HUES6 (cell line): ENCODE data around the gene TEX14.
A peak's percentile ranks its signal among the peaks of the same experiment; 100 is the strongest.
"Not testable (repeated sequence)": the region's sequence is repeated elsewhere in the genome, so short reads cannot be mapped to it uniquely, and the experiment has no call there.

Experiments
- H3K27ac ChIP-seq: 2 replicates; pipeline ENCODE4 v1.7.0; 2013; ENCODE audit warnings: low read depth, mild to moderate bottlenecking, low read length, inconsistent platforms
- H3K27me3 ChIP-seq: 2 replicates; pipeline ENCODE4 v1.6.1; 2013; ENCODE audit warnings: low read length; ENCODE audit not compliant: control insufficient read depth, insufficient read depth
- H3K36me3 ChIP-seq: 2 replicates; pipeline ENCODE4 v1.6.1; 2013; ENCODE audit warnings: low read length; ENCODE audit not compliant: control insufficient read depth, insufficient read depth
- H3K4me1 ChIP-seq: 2 replicates; pipeline ENCODE4 v1.6.1; 2013; ENCODE audit warnings: low read length; ENCODE audit not compliant: control insufficient read depth, insufficient read depth
- H3K4me3 ChIP-seq: 2 replicates; pipeline ENCODE4 v1.5.1; 2013; ENCODE audit warnings: low read depth, low read length
- H3K9ac ChIP-seq: one replicate; pipeline ENCODE4 v1.6.1; 2013; ENCODE audit warnings: mild to moderate bottlenecking, low read length
- H3K9me3 ChIP-seq: 2 replicates; pipeline ENCODE4 v1.6.1; 2013; ENCODE audit warnings: low read depth, low read length; ENCODE audit not compliant: control insufficient read depth, insufficient read depth

The TEX14 gene

GRCh38 chr17:58688521-58688920 is 3.3 kb downstream of the TEX14 start:
- Histone ChIP-seq H3K9me3 (no peaks in the 10 kb centered on the region), H3K9ac (no peak overlapping the region)

GRCh38 chr17:58686980-58687379 is 4.9 kb downstream of the TEX14 start:
- Histone ChIP-seq H3K9ac (no peak overlapping the region), H3K36me3 (no peaks in the 10 kb centered on the region), H3K4me3 (no peak overlapping the region), H3K27ac (no peak overlapping the region), H3K27me3 (no peaks in the 10 kb centered on the region), H3K4me1 (no peaks in the 10 kb centered on the region), H3K9me3 (no peaks in the 10 kb centered on the region)

More at GRCh38 chr17:58688521-58688920, 3.3 kb downstream of the TEX14 start:
- Histone ChIP-seq H3K27ac (no peak overlapping the region), H3K36me3 (no peaks in the 10 kb centered on the region), H3K27me3 (no peaks in the 10 kb centered on the region), H3K4me3 (no peak overlapping the region), H3K4me1 (peaks cover 7% of the 10 kb centered on the region; the same call in 1 of the 2 replicates)

- H3K9ac ChIP-seq, H3K9me3 ChIP-seq, H3K4me3 ChIP-seq, H3K36me3 ChIP-seq, H3K27ac ChIP-seq, H3K4me1 ChIP-seq, H3K27me3 ChIP-seq: not testable (repeated sequence)
Measured at GRCh38 chr17:58684462-58684861, 7.4 kb downstream of the TEX14 start.

- Histone ChIP-seq H3K4me1 (peaks cover 6% of the 10 kb centered on the region; the same call in 1 of the 2 replicates), H3K9me3 (no peaks in the 10 kb centered on the region), H3K27me3 (no peaks in the 10 kb centered on the region), H3K4me3 (no peak overlapping the region), H3K9ac (no peak overlapping the region), H3K27ac (no peak overlapping the region), H3K36me3 (no peaks in the 10 kb centered on the region)
Measured at GRCh38 chr17:58684003-58684402, 7.8 kb downstream of the TEX14 start.

- peak overlapping the region; percentile 88 for H3K27ac ChIP-seq
- no peaks in the 10 kb centered on the region for H3K27me3 ChIP-seq
- peak overlapping the region; percentile 75 for H3K9ac ChIP-seq
- peaks cover 6% of the 10 kb centered on the region; the same call in 1 of the 2 replicates for H3K4me1 ChIP-seq
- H3K36me3 ChIP-seq, result no peaks in the 10 kb centered on the region
- no peak overlapping the region for H3K4me3 ChIP-seq
- H3K9me3 ChIP-seq, result no peaks in the 10 kb centered on the region
Measured at GRCh38 chr17:58680038-58680369, 11.8 kb downstream of the TEX14 start.

GRCh38 chr17:58679263-58680037 is 12.4 kb downstream of the TEX14 start:
- H3K27ac ChIP-seq, result peak overlapping the region; percentile 88

GRCh38 chr17:58678287-58678686 is 13.6 kb downstream of the TEX14 start:
- not testable (repeated sequence) for H3K36me3 ChIP-seq, H3K9me3 ChIP-seq, H3K9ac ChIP-seq, H3K27me3 ChIP-seq, H3K4me3 ChIP-seq, H3K27ac ChIP-seq, H3K4me1 ChIP-seq

More at GRCh38 chr17:58679263-58680037, 12.4 kb downstream of the TEX14 start:
- Histone ChIP-seq H3K9ac (peak overlapping the region; percentile 75), H3K9me3 (no peaks in the 10 kb centered on the region), H3K4me3 (no peak overlapping the region), H3K36me3 (no peaks in the 10 kb centered on the region), H3K27me3 (no peaks in the 10 kb centered on the region), H3K4me1 (peaks cover 6% of the 10 kb centered on the region; the same call in 1 of the 2 replicates)

- no peak overlapping the region for H3K27ac ChIP-seq
- H3K4me1 ChIP-seq, result peaks cover 6% of the 10 kb centered on the region; the same call in 1 of the 2 replicates
Measured at GRCh38 chr17:58677194-58677880, 14.5 kb downstream of the TEX14 start.

GRCh38 chr17:58671969-58672368 is 19.9 kb downstream of the TEX14 start:
- Histone ChIP-seq H3K4me1 (peaks cover 9% of the 10 kb centered on the region), H3K27me3 (peaks cover 5% of the 10 kb centered on the region; the same call in 1 of the 2 replicates), H3K36me3 (no peaks in the 10 kb centered on the region), H3K9ac (no peak overlapping the region), H3K27ac (no peak overlapping the region), H3K4me3 (no peak overlapping the region), H3K9me3 (no peaks in the 10 kb centered on the region)

More at GRCh38 chr17:58677194-58677880, 14.5 kb downstream of the TEX14 start:
- Histone ChIP-seq H3K9me3 (no peaks in the 10 kb centered on the region), H3K36me3 (no peaks in the 10 kb centered on the region), H3K4me3 (no peak overlapping the region), H3K27me3 (no peaks in the 10 kb centered on the region), H3K9ac (no peak overlapping the region)

GRCh38 chr17:58669853-58670252 is 22.0 kb downstream of the TEX14 start:
- Histone ChIP-seq H3K27me3 (peaks cover 5% of the 10 kb centered on the region; the same call in 1 of the 2 replicates), H3K4me1 (peaks cover 9% of the 10 kb centered on the region), H3K9me3 (no peaks in the 10 kb centered on the region)

GRCh38 chr17:58668598-58668935 is 23.3 kb downstream of the TEX14 start:
- H3K36me3 ChIP-seq, result no peaks in the 10 kb centered on the region
- no peak overlapping the region for H3K9ac ChIP-seq
- no peaks in the 10 kb centered on the region for H3K9me3 ChIP-seq
- H3K4me1 ChIP-seq, result peaks cover 9% of the 10 kb centered on the region
- H3K4me3 ChIP-seq, result no peak overlapping the region
- peaks cover 5% of the 10 kb centered on the region; the same call in 1 of the 2 replicates for H3K27me3 ChIP-seq
- H3K27ac ChIP-seq, result no peak overlapping the region

More at GRCh38 chr17:58669853-58670252, 22.0 kb downstream of the TEX14 start:
- H3K9ac ChIP-seq, result no peak overlapping the region
- H3K36me3 ChIP-seq, result no peaks in the 10 kb centered on the region
- H3K27ac ChIP-seq, result no peak overlapping the region
- no peak overlapping the region for H3K4me3 ChIP-seq
